DMS79 (cell line): Measurements from ENCODE around the gene TTI1.
"Not testable (repeated sequence)": the region's sequence is repeated elsewhere in the genome, so short reads cannot be mapped to it uniquely, and the experiment has no call there.

Experiments
- DNase-seq: peaks from one replicate; lab custom pipeline; 2025; lab: John Stamatoyannopoulos, UW

TTI1 gene

DNA sequence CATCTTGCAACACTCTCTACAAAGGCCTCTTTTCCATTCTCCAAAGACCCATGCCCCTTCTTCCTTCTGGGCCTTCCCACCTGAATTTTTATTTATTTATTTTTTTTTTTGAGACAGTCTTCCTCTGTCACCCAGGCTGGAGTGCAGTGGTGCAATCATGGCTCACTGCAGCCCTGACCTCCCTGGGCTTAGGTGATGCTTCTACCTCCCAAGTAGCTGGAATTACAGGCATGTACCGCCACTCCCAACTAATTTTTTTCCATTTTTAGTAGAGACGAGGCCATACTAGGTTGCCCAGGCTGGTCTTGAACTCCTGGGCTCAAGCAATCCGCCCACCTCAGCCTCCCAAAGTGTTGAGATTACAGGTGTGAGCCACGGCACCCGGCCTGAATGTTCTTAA, 23.8 kb downstream of the TTI1 start:
- DNase-seq = not testable (repeated sequence)

DNA sequence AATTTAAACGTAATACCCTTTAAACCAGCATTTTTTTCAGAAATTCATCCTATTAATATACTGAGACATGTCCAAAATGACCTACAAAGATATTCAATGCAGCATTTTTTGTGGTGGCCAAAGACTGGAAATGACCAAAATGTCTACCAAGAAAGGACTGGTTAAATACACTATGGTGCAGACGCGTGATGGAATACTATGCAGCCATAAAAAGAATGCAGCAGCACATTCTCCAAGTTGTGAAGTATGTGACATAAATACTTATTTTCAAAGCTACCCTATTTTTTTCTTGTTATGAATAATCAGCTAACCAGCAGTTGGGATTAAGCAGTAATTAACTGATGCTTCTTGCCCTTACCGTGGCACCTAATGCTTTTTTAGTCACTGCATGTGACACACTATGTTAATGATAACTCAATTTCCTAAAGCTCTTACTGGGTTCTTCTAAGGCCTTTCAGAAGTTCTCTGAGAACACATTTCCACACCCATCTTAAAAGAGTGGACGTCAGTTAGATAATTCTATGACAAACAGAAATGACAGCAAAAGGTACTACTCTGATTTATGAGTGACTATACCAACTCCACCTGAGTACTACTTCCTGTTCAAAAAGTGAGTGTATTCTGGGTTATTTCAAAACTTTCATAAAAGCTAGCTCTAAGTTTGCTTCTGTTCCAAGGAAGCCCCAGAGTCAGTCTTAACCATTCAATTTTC, 24.9 kb downstream of the TTI1 start:
- no peak for DNase-seq

DNA sequence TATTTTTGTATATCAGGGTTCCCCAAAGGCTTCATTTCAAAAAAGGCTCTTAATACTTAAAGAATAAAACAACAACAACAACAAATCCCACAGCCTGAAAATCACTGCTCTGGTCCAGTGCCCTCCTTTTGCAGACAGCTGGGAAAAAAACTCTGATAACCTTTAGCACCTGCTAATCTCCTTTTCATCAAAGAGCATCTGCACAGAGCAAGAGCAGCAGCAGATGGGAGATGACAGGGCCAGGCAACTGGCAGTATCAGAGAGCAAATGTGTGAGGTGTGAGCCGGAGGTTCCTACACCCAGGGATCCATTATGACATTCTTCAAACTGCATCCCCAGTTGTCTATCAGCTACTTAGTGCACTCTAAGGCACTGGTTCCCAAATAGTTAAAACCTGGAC, 25.7 kb downstream of the TTI1 start:
- no peak for DNase-seq

DNA sequence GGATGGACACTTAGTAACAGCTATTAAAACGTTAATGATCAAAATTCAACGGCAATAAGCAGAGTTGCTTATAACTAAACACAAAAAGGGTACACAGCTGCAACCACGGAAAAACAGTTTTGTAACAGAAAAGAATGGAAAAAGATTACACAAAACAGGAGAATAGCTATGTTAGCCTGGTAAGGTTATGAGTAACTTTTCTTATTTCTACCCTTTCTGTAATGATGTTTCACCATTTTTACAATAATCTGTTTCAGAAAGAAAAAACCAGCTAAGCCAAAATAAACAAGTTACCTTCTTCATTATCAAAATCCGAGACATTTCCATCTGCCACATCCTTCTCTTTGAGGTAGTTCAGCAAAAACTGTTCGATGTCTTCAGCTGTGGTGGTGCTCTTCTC, 27.4 kb downstream of the TTI1 start:
- no peak for DNase-seq

DNA sequence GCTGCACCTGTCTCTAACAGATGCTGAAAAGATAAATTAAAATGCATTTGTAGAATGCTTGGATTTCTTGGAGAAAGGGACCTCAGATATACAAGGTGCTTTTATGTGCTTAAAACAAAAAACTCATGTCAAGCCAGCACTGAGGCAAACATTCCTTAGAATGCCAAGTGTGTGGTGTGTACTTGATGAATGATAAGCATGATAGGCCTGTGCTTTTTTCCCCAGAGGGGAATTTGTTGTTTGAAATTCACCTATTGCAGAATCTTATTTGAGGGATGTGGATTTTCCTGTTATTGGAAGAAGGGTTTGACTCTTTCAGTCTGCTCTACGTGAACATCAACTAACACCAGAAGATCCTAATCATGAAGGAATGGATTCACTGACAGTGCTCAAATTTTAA, 28.8 kb downstream of the TTI1 start:
- DNase-seq = no peak

- DNase-seq = no peak
These were observed 30.8 kb downstream of the TTI1 start for GRCh38 chr20:38002422-38002821.

DNA sequence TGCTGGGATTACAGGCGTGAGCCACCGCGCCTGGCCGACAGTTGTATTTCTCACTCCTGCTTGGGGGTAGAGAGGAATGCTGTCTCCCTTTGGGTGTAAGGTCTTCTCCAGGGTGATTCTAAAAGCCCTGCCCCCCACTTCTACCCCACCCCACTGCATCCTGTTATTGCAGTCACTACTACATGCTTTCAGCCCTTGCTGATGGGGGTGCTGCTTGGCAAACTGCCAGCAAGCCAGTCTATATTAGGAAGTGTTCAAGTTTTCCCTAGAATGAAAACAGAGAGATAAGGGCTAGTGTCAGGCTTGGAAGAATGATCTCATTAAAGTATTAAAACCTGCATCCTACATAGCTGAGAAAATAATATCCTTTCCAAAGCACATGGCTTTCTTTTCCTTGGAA, 31.3 kb downstream of the TTI1 start:
- no peak for DNase-seq

DNA sequence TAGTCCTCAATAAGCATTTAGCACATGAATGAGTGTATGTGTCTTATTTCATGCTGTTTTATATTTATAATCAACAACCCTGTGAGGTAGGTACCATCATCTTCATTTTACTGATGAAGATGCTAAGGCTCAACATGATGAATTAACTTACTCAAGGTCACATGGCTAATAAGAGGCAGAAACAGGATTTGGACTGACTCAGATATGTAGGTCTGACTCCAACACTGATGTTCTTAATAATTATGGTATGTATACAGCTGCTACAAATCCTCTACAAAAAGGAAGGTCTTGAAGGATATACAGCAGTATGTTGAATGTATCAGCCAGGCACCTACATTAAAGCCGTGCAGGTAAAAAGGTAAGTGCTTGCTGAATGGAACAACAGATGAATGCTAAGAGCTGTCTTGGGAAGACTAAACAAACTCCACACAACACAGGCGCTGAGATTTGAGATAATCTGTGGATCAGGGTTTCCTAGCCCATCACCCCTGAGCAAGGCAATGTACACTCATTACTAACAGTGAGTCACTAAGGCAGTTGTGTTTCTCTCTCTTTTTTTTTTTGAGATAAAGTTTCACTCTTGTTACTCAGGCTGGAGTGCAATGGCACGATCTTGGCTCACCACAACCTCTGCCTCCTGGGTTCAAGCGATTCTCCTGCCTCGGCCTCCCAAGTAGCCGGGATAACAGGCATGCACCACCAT, 31.9 kb downstream of the TTI1 start:
- no peak for DNase-seq

GRCh38 chr20:38000293-38000692, 33.0 kb downstream of the TTI1 start:
- DNase-seq = no peak

DNA sequence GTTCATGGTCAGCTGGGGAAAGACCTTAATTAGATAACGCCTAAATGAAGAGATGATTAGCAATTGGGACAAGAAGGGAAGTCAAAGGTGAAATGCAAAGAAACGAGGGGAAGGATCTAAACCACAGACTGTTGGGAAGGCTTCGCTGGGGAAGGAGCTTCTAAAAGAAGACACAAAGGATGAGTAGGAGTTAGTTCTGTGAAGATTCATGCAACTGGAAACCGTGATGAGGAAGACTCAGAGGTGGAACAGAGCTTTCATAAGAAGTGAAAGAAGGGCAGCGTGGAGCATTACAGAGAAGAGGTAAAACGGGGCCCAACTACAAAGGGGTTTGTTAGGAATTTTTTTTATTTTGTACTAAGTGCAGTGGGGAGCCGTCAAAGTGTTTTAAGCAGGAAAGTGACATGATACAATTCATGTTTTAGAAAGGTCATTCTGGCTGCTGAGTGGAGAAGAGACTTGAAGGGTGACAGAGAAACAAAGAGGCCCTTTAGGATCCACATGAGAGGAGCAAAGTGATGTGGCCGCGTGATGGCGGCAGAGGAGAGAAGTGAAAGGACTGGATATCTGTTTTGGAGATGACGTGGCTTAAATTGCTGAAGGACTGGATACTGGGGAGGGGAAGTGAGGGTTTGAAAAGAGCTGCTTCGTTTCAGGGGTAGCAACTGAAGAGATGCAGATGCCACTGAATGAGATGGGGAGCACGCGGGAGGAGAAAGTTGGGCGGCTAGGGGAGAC, 33.6 kb downstream of the TTI1 start:
- no peak for DNase-seq

DNA sequence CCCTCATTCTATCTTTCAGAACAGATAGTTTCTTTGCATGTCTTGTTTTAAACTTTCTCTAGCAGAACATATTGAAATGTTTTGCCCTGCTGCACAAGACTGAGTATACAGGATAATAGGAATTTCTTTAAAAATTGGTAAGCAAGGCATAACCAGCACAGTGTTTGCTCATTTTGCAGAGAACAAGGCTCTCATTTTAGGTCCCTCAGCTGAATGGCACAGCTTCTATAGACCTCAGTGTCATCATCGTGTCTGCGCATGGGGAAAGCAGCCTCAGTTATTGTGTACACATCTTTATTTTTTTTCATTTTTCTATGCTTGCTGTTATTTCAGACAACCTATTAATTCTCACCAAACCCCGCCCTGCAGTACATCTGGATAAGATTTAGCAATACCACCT, 35.7 kb downstream of the TTI1 start:
- no peak for DNase-seq

DNA sequence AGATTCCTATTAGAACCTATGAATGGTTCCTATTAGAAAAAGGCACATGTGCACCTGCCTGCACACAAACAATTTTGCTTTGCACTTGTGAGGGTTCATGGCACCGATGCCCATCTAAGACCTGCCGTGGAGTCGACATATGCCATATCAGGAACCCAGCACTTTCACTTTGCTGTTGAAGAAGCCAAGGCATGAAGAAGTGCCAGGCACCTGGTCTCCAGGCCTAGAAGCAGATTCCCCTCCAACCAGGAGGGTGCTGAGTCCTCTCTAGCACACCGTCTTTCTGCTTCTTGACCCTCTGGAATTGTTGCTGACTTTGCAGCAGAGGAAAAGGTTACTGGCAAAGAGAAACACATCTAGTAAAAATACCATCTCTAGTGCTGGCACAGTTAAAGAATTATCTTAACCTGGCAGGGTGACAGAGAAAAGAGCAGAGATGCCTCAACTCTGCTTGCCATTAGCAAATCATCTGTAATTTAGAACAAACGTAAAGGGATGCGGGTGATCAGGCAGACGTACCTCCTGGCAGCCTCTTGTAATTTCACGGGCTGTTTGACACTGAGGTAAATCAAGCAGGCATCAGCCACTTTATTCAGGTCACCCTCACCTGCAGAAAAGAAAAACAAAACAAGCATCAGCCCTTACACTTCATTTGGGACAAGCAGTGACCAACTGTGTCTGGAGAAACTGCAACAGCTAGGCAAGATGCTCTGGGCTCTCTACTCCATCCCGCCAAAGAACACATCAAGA, 37.2 kb downstream of the TTI1 start:
- peak; percentile 74 for DNase-seq

- DNase-seq = peak; percentile 62
These were observed 38.7 kb downstream of the TTI1 start for GRCh38 chr20:37994512-37994911.

DNA sequence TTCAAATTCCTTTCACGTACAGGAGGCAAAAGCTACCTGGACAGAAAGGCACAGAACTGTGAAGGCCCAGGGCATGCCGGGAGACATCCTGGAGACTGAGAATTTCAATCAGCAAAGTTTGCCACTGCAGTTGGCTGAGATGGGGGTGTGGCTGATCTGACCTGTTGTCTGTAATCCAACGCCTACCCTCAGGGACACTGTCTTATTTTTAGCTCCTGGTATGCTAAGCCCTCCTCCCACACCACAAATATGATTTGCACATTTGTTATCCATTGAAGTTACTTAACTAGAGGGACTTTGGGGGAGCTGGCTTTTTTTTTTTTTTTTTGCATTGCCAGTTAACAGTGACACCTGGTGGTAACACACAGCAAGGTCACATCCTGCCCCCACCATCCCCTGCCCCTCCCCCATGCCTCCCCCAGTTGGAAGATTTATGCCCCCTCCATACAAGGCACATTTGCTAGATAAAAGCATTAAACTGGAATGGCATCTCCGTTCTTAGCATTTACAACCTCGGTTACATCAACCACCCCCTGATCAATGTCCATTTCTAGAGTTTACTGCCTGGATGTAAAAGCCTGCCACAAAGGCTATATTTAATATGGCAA, 40.4 kb downstream of the TTI1 start:
- DNase-seq = no peak

DNA sequence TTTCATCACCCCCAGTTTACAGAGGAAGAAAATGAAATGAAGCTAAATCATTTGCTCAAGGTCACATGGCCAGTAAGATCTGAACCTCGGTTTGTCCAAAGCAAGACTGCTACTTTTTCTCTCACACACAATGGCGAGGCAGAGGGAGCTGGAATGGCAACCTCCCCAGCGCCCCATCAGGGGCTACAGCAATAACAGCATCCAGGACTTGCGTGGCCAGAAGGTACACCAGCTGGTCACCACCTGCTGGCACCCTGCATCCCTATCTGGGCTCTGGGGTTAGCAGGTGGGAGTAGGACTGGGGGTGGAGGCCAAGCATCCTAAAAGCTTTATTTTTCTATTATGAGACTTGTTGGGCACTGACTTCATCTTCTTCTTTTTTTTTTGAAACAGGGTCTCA, 41.3 kb downstream of the TTI1 start:
- no peak for DNase-seq

DNA sequence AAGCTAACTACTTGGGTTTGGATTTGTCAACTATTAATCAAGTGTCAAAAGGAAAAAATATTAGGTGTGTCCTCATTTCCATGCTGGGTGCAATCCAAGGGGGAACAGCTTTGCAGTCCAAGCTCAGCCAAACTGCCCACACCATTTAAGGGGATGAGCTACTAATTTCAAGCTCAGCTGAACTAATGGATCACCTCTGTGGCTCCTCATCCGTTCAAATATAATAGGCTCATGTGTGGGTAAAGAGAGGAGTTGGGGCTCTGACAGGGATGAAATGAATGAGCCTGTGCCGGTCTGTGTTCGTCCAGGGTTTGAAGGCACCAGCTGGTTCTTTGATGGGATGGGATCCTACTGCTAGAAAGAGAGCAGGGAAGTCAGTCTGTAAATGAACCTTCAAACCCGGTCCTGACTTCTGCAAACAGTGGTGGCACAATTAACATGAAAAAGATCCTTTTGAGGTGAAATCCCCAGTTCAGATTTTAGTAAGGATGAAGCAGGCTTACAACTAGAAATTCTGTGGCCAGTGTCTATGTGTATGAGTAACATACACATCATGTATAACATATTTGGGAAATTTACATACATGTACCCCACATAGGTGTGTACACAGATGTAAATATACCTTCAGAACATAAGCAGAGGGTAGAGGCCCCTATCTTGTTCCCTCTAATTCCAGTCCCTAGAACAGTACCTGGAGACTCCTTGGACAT, 41.9 kb downstream of the TTI1 start:
- no peak for DNase-seq

GRCh38 chr20:37990571-37991151, 42.6 kb downstream of the TTI1 start:
- DNase-seq = no peak

GRCh38 chr20:37989601-37990295, 43.5 kb downstream of the TTI1 start:
- no peak for DNase-seq

GRCh38 chr20:37988306-37988954, 44.8 kb downstream of the TTI1 start:
- DNase-seq = no peak
